Stimulated activated CD8-positive, alpha-beta memory T cell treated with anti-CD3 and anti-CD28 coated beads, Interleukin-2, amount 100 ng/mL, for 48 hours (primary cell): ENCODE measurements around the gene CAMTA1.

ENCODE experiments used
- DNase-seq, 2 donors: peaks; one replicate each; pipeline ENCODE4 v3.0.0-alpha.2; 2020; ENCODE audit warnings: low read depth in 2 of 2

Gene CAMTA1

DNA sequence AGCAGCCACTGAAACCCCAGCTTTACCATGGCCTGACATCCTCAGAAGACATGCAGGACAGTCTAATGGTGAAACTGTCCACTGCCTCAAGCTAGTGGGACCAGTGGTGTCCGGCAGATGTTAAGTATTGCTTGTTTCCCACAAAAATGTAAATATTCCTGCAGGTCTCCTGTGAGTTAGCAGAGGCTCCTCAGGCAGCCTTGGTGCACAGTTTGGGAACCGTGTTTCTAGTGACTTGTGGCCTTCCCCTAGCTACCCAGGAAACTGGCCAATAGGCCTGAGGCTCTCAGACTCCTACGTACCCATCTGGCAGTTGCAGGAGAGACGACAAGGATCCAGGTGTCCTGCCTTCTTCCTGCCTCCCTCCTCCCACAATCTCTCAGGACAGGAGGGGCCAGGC lies 142.4 kb downstream of the CAMTA1 start:
- no peak for DNase-seq

DNA sequence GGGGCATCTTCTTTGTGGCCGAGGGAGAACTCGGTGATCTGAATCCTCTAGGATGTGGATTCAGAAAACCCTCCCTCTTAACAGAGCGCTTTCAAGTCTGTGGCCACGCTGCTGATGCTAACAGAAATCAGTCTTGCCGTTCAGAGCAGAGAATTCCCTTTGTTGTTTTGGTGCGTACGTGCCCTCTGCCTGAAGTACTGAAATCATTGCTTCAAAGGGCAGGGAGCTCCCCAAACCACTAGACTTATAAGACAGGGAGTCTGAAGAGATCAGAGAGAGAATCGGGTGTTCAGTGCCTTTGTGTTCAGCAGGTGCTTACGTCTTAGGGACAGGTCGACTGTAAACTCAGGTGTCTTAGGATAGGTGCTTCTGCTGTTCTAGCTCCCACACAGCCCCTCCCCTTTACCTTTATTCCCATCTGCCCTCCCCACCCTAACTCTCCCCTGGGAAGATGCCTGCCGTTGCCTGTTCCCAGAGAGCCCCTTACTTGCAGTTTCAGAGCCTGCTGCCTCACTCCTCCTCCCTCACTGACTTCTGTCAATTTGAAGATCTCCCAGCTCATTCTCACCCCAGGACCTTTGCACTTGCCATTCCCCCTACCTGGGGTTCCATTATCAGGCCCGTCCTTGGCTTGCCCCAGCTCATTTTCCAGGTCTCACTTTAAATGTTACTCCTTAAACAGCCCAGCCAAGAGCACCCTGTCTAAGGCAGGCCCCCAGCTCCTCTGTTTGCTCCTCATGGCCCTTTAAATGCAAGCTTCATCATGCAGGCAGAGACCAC lies 143.0 kb downstream of the CAMTA1 start:
- no peak for DNase-seq

DNA sequence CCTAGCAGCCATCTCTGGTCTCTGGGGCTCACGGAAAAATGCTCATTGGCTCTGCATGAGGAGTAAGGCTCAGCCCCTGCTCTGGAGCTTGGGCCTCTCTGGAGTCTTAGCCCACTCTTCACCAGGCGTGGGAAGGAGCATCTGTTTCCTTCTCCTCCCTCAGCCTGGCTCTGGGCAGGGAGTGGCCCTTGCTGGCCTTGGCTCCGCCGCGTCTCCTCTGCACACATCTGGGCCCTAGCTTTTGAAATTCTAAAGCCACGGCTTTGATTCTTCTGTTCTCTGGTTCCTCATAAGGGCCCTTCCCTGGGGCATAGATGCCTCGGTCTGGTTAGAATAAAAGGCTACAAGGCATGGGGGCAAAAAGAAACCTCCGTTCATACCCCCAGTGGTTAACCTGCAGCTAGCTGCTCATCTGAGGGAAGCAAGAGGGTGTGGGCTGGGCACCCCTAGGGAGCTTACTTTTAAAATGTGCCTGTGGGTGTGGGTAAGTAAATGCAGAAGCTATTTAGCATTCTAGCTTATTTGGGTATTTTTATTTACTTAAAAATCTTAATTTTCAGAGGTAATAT lies 145.6 kb downstream of the CAMTA1 start:
- DNase-seq, result no peak

DNA sequence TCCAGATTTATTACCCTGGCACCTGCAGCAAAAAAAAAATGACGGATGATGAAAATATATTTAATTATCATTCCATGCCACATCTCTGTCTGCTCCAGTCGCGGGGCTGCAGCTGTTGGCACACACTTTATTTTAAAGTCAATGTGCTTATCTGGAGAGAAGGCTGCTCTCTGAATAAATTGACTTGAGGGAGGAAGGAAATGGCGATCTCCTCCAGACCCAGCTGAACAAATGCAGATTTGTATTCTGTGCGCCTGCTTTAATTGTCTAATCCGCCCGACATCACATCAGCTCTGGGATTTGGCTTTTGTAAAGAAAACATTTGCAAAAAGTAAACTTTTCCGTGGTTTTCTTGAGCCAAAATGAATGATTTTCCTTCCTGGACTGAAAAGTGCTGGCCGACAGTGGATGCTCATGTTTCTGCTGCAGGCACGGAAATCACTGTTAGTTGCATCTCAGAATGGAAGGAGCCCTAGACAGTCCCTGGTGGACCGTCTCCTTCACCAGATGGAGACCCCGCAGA lies 150.2 kb downstream of the CAMTA1 start:
- no peak for DNase-seq

DNA sequence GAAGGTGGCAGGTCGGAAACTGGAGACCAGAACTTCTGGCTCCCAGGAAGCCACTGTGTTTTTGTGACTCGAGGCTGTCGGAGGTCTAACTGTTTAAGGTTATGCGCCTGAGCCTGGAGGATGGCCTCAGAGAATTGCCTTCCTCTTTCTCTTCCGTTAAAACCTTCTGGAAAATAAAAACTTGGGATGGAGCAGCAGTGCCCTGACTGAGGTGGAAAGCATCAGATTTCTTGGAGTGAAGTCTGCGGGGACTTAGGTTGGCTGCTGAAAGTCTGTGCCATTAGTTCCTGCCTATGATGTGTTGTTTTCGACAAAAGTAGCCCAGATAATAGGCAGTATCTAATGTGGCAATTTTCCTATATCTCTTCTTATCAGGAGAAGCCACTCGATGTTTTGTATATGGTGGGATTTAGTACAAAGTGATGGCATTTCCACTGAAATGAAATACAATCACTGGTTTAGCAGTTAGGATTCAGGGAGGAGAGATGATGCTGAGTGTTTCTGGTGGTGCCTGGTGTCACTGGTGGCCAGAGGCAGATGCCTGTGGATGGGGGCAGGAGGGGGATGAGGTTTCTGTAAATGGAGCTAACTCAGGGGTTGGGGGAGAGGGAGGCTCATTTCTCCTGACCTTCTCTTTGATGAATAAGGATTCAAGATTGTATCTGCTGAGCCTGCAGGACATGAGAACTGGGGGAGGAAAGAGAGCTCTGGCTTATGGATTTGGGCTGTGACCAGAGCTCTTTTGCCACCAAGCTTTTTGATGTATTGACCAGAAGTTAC lies 150.8 kb downstream of the CAMTA1 start:
- DNase-seq, result no peak

DNA sequence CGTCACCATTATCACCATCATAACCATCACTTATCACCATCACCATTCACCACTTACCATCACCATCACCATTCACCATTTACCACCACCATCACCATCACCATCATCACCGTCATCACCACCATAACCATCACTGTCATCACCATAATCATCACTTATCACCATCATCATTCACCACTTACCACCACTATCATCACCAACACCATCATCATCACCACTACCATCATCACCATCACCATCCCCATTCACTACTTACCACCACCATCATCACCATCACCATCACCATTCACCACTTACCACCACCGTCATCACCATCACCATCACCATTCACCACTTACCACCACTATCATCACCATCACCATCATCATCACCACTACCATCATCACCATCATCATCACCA lies 151.8 kb downstream of the CAMTA1 start:
- DNase-seq, result no peak

DNA sequence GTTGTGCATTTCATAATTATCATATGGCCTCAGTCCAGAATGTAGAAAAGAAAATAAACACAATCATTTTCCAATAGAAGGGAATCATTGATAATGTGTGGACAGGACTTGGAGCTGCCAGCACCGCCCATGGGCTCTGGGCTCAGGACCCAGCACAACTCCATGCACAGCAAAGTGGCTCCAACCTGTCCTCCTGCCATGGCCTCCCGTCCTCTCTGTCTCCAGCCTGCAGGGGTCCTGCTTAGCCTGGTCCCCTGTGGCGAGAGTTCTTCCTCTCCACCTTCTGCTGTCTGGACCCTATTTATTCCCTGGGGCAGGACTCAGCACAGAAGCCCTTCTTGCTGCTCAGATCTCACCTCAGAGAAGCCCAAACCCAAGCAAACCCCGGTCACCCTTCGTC lies 154.1 kb downstream of the CAMTA1 start:
- no peak for DNase-seq

DNA sequence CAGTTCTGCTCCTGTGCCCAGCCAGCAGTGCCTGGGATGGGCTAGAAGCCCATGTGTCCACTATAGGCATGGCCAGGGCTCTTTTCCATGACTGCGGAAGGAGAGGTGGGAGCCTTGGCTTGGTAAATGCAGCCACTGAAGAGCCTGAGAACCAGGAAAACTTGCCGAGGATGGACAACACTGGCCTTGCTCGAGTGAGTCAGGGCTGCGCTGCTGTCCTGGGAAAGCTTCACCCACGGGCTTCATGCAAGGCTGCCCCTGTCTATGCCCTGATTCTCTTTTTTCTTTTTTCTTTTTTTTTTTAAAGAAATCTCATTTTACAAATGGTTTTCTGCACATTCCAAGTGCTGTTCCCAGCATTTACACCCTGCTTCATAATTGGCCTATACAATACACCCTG lies 156.5 kb downstream of the CAMTA1 start:
- DNase-seq, result no peak

DNA sequence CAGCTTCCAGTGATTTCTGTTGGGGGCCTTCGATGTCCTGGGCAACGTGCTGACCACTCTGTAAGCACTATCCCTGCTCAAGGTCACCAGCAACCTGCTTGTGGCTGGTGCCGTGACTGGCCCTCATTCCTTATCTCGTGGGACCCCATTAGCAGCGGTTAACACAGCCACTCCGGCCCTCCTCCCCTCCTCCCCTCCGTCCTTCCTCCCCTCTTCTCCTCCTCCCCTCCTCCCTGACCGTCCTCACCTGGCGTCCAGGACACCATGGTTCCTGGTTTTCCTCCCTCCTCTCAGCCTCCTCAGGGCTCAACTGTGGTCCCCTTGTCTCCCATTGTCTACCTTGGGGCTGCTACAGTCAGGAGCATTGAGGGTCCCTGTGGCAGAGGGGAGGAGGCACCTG lies 157.7 kb downstream of the CAMTA1 start:
- DNase-seq, result no peak

DNA sequence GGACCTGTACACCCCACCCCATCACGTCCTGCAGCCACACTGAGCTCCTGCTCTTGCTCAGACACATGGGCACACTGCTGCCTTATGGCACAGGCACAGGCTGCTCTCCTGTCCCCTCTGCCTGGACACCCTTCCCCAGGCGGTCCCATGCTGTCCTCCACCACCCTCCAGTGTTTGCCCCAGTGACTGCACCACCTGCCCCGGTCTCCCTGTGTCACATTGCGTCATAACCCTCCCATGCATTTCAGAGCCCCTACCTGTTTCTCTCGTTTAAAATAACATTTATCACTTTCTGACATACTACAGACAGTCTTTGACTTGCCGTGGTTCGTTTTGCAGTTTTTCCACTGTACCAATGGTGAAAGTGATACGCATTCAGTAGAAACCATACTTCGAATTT lies 159.2 kb downstream of the CAMTA1 start:
- no peak for DNase-seq

DNA sequence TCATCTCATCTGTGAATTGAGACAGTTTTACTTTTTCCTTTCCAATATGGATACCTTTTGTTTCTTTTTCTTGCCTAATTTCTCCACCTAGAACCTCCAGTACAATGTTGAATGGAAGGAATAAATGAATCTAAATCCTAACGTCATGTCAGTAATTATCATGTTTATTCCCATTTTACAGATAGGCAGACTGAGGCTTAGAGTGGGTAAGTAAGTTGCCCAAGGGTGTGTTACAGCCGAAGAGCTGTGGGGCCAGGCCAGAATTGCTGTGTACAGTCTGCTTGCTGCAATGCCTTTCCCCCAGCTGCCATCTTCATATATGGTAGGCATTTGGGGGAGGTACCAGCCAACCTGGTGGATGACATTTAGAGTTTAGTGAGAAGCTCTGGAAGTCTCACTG lies 162.7 kb downstream of the CAMTA1 start:
- DNase-seq, result no peak

DNA sequence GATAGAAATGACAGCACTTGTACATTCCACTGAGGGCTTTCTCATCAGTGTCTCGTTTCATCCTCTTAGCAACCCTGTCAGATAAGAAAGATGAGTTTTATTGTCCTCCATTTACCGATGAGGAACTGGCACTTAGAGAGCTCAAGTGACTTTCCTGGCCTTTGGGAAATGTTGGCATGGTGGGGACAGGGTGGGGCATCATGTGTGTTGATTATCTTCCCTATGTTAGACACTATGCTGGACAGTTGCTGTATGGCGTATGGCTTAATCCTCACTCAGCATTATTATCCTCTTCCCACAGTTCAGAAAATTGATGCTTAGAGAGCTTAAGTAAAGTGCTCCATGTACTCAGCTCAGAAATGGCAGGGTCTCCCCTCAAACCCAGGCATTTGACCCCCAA lies 163.2 kb downstream of the CAMTA1 start:
- DNase-seq, result no peak

DNA sequence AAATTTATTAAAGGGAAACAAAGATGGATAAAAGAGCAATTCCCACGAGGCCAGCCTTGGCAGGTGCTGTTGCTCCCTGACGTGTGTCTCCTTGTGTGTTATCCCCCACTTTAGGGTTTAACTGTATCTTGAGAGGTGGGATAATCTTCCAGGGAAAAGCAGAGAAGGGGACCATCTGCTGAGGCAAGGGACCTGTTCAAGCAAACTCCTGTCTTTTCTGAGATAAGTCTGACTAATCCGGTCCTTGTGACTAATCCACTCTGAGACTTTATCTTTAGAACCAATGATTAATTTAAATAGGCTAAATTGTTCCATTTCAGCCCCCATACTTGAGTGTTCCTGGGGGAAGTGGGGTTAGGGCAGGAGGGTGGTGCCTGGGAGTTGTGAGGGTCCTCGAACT lies 163.6 kb downstream of the CAMTA1 start:
- no peak for DNase-seq

DNA sequence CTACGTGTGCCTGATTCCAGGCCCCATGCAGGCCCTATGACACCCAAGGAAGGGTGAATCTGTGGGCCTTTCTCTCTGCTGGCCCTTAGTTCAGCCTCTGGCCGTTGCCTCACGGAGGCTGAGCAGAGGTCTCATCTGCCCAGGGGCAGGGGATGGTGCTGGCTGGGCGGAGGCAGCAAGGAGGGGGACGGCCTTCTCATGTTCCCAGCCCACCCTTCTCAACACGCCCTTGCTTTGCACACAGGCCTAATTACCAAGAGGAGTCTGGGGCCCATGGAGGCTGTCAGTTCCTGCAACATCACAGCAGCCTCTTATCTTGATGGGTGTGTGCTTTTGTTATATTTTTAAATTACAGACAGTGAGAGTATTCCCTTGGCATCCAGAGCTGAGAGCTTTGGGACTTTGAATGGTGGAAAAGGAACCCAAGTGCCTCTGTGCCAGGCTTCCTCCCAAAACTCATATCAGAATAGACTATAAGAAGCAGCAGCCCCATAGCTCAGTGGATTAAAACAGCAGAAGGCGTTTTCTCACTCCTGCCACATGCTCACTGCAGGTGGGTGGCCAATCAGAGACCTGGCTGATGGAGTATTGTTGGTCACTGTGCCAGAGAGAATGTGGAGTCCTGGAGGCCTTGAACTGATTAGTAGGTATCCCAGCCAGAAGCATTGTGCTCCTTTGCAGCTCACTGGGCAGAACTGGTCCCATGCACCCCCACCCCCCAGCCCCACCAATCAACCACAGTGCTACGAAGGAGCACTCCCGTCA lies 164.9 kb downstream of the CAMTA1 start:
- no peak for DNase-seq

DNA sequence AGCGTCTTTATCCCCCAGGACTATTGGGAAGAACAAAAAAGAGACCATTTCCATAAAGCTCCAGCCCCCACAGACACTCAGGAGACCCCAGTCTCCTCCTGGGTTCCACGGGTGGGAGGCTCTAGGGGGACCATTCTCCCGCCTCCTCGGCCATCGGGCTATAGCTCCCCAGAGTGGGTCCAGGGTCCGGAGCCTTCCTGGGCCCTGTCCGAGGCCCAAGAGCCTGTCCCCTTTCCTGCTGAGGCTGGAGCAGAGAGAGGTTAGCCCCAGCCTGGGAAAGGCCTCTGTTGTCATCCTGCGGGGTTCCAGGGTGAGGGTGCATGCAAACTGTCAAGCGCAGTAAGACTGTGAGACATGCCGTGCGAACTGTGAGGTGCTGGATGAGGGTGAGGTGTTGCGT lies 166.3 kb downstream of the CAMTA1 start:
- no peak for DNase-seq

DNA sequence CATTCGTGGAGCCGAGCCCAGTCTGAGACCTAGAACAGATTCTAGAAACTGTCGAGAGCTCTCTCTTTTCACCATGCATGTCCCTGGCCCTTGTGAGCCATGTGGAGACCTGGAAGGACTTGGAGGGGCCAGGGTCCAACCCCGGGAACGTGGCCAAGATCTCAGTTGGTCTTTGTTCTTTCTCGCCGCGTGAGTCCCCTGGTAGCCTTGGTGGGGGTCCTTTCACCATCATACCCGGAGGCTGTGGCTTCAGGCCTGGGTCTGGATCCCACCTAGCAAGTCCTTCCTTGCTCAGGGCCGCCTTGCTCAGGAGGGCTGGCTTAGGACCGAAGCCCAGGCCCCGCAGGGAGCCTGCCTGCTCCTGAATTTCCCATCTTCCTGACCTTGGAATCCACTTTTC lies 168.0 kb downstream of the CAMTA1 start:
- no peak for DNase-seq

DNA sequence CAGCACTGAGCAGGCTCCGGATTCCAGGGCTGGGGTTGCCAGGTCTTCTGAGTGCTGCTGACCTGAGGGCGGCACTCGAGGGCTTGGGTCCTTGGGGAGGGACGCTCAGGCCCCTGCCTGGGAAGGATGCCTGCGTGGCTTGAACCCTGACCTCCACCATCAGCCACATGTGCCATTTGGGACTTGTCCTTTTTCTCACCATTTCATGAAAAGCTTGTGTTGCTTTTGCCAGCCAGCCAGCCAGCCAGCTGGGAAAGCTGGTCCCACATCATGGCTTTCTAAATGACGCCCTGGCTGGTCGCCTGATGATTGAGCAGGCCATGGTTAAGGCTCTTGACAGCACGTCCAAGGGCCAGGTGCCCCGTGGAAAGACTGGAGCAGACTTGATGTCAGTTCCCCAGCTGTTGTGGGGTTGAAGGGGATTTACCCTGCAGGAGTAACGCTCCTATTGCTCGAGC lies 168.7 kb downstream of the CAMTA1 start:
- no peak for DNase-seq

DNA sequence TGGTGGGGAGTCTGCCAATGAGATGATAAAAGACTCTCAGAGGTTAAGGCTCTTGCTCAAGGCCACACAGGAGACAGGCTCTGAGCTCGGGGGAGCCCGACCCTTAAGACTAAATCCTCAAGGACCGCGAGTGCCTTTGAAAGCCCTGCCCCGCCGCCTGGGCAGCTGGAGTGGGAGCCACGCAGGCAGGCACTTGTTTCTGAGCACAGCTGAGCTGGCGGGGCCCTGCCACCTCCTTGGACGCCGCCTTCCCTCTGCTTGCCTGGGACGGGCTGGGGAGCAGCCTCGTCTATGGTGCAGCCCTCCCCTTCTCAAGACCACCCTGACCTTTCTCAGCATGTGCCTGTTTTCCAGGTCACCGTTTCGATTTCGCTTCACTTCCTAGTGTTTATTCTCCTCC lies 169.3 kb downstream of the CAMTA1 start:
- no peak for DNase-seq

DNA sequence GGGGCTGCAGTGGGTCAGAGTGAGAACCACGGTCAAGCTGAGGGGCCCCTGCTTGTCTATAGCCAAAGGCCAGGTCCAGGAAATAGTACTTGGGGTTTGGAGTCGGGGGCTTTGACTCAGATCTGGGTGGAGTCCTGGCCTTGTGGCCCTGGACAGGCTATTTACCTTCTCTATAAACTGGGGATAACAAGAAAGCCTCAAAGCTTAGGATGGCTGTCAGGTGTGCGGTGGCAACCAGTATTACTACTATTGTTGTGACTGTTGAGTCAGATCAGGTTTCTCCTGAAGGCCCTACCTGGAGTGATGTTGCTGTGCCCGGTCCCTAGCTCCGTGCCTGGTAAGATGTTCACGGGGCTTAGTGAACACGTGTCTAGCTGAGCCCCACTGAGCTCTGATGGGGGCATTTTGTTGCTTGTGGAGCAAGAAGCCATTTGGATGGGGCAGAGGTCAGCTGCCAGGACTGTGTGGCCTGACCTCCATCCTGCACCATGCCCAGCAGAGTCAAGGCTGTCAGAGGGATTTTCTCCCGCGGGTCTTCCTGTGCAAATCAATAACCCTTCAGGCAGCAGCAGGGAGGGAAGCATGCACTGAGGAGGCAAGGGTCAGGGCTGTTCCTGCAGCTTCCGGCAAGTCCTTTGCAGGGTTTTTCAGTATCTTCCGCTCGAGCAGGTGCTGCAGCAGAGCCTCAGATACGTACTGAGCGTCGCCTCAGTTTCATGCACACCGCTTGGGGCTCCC lies 170.3 kb downstream of the CAMTA1 start:
- DNase-seq, result no peak

DNA sequence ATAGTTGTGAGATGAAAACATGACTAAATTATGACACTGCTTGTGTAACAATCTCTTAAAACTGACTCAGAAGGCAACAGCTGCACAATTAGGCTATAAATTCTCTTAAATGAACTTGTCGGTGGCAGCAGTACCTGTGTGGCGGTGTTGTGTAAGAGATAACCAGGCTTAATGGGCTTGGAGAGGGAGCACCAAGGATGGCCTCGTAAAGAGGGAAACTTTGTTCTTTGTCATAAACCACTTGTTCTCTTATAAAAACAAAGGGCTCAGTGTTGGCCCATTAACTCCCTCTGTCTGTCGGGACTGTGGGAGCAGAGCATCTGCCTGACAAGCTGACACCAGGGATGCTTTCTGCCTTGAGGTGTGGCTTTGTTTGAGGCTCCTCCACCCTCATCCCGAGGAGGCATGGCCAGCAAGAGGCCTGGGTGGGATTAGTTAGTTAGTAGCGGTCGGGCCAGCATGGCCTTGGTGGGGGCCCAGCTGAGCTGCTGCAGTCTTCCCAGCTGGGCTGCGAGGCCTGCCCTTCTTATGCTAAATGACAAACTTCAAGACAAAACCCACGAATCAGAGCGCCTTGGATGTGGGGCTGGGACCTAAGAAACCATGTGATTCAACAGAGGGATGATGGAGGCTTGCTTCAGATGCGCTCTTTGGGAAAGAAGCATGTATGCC lies 171.4 kb downstream of the CAMTA1 start:
- no peak for DNase-seq

DNA sequence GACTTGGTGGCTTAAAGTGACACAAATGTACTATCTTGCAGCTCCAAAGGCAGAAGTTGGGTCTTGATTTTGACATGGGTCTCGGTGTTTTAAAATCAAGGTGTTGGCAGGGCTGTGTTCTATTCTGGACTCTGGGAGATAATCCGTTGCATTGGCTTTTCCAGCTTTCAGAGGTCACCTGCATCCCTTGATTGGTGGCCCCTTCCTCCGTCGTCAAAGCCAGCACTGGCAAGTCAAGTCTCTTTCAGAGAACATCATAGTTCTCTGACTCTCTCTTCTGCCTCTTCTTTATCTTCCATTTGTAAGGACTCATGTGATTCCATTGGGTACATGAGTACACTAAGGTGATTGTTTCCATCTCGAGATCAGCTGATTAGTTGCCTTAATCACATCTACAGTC lies 172.1 kb downstream of the CAMTA1 start:
- DNase-seq, result no peak
